HG02970 (cell line): ENCODE measurements around the gene EVI5.
A peak's percentile ranks its signal among the peaks of the same experiment; 100 is the strongest.
"Not testable (repeated sequence)": the region's sequence is repeated elsewhere in the genome, so short reads cannot be mapped to it uniquely, and the experiment has no call there.

Source experiments
- ATAC-seq: cut with Tn5 transposase; IDR thresholded peaks from one replicate; pipeline ENCODE4 v1.9.1; 2021; ENCODE audit warnings: mild to moderate bottlenecking, moderate library complexity, moderate number of reproducible peaks; ENCODE audit not compliant: unreplicated experiment, low FRiP score

Gene EVI5

GRCh38 chr1:92536211-92536979 lies 248.5 kb downstream of the EVI5 start:
- ATAC-seq = peak; percentile 20

- not testable (repeated sequence) for ATAC-seq
Measured at GRCh38 chr1:92532371-92532770, 252.5 kb downstream of the EVI5 start.

- not testable (repeated sequence) for ATAC-seq
Measured at GRCh38 chr1:92531939-92532338, 253.0 kb downstream of the EVI5 start.

- no peak for ATAC-seq
Measured at GRCh38 chr1:92527670-92528069, 257.2 kb downstream of the EVI5 start.

- not testable (repeated sequence) for ATAC-seq
Measured at GRCh38 chr1:92524944-92525590, 259.8 kb downstream of the EVI5 start.

- no peak for ATAC-seq
Measured at GRCh38 chr1:92519043-92519442, 265.9 kb downstream of the EVI5 start.

- no peak for ATAC-seq
Measured at GRCh38 chr1:92516574-92516973, 268.3 kb downstream of the EVI5 start.

- no peak for ATAC-seq
Measured at GRCh38 chr1:92515796-92516201, 269.1 kb downstream of the EVI5 start.

- no peak for ATAC-seq
Measured at GRCh38 chr1:92511541-92511940, 273.4 kb downstream of the EVI5 start.

- no peak for ATAC-seq
Measured at GRCh38 chr1:92509619-92510018, 275.3 kb downstream of the EVI5 start.

- no peak for ATAC-seq
Measured at GRCh38 chr1:92505015-92505692, 279.8 kb downstream of the EVI5 start.

GRCh38 chr1:92504291-92505014 lies 280.5 kb downstream of the EVI5 start:
- ATAC-seq = no peak

- no peak for ATAC-seq
Measured at GRCh38 chr1:92503926-92504285, 281.0 kb downstream of the EVI5 start.

GRCh38 chr1:92503043-92503925 lies 281.6 kb downstream of the EVI5 start:
- ATAC-seq = no peak

GRCh38 chr1:92502247-92502646 lies 282.7 kb downstream of the EVI5 start:
- ATAC-seq = no peak

GRCh38 chr1:92500552-92500951 lies 284.4 kb downstream of the EVI5 start:
- no peak for ATAC-seq

- no peak for ATAC-seq
Measured at GRCh38 chr1:92495392-92496063, 289.4 kb downstream of the EVI5 start.

GRCh38 chr1:92494485-92495141 lies 290.3 kb downstream of the EVI5 start:
- no peak for ATAC-seq

- ATAC-seq = no peak
Measured at GRCh38 chr1:92493139-92493538, 291.8 kb downstream of the EVI5 start.
